KMS-11 (cell line): ENCODE data around the gene CTSK.
"Not testable (repeated sequence)": the region's sequence is repeated elsewhere in the genome, so short reads cannot be mapped to it uniquely, and the experiment has no call there.

Experiments used
- H2AFZ ChIP-seq: fragments of 200-600 bp; sonication (generic); 2 replicates; pipeline ENCODE4 v1.6.1; 2016; ENCODE audit warnings: antibody characterized with exemption, mixed run types, low read depth
- H3K27ac ChIP-seq: fragments of 200-600 bp; sonication (generic); 2 replicates; pipeline ENCODE4 v1.6.1; 2016; ENCODE audit warnings: mild to moderate bottlenecking, mixed run types
- H3K27me3 ChIP-seq: fragments of 200-600 bp; sonication (generic); 2 replicates; pipeline ENCODE4 v1.6.1; 2017; ENCODE audit warnings: mild to moderate bottlenecking, low read depth, mixed run types, moderate library complexity; ENCODE audit not compliant: insufficient read depth
- H3K36me3 ChIP-seq: fragments of 200-600 bp; sonication (generic); 2 replicates; pipeline ENCODE4 v1.6.1; 2017; ENCODE audit warnings: mild to moderate bottlenecking, mixed run types; ENCODE audit not compliant: insufficient read depth
- H3K4me1 ChIP-seq: fragments of 200-600 bp; sonication (generic); 2 replicates; pipeline ENCODE4 v1.6.1; 2016; ENCODE audit warnings: mild to moderate bottlenecking, low read depth, mixed run types; ENCODE audit not compliant: poor library complexity, severe bottlenecking
- H3K4me2 ChIP-seq: fragments of 200-600 bp; sonication (generic); 2 replicates; pipeline ENCODE4 v1.7.0; 2016; ENCODE audit warnings: mild to moderate bottlenecking, mixed run types
- H3K4me3 ChIP-seq: fragments of 200-600 bp; sonication (generic); IDR thresholded peaks from 2 replicates; pipeline ENCODE4 v1.6.1; 2017; ENCODE audit warnings: low read depth, low read length, mixed read lengths; ENCODE audit not compliant: insufficient read depth
- H3K79me2 ChIP-seq: fragments of 200-600 bp; sonication (generic); 2 replicates; pipeline ENCODE4 v1.6.1; 2016; ENCODE audit warnings: low read depth, mixed run types; ENCODE audit not compliant: insufficient read depth
- H3K9ac ChIP-seq: fragments of 200-600 bp; sonication (generic); 2 replicates; pipeline ENCODE4 v1.6.1; 2016; ENCODE audit warnings: mild to moderate bottlenecking, mixed run types
- H4K20me1 ChIP-seq: fragments of 200-600 bp; sonication (generic); 2 replicates; pipeline ENCODE4 v1.6.1; 2016; ENCODE audit warnings: mild to moderate bottlenecking, mixed run types; ENCODE audit not compliant: insufficient read depth
- CTCF ChIP-seq: fragments of 200-600 bp; sonication (generic); conservative IDR thresholded peaks from 2 replicates; pipeline ENCODE4 v1.6.1; 2017; ENCODE audit warnings: low read depth, mild to moderate bottlenecking, antibody characterized with exemption, low read length, moderate library complexity, mixed read lengths

The CTSK gene

GRCh38 chr1:150842964-150843363 is 34.9 kb upstream of the CTSK start:
- H3K4me3 ChIP-seq = no peak overlapping the region

GRCh38 chr1:150842343-150842742 is 34.3 kb upstream of the CTSK start:
- Histone ChIP-seq H2AFZ (no peak overlapping the region), H4K20me1 (no peaks in the 10 kb centered on the region), H3K27me3 (no peaks in the 10 kb centered on the region), H3K36me3 (no peaks in the 10 kb centered on the region), H3K4me1 (peaks cover 16% of the 10 kb centered on the region), H3K4me3 (no peak overlapping the region), H3K4me2 (no peak overlapping the region), H3K79me2 (no peaks in the 10 kb centered on the region), H3K27ac (no peak overlapping the region), H3K9ac (no peak overlapping the region)
- TF ChIP-seq CTCF = no peak

More at GRCh38 chr1:150842964-150843363, 34.9 kb upstream of the CTSK start:
- H3K79me2 ChIP-seq = no peaks in the 10 kb centered on the region
- H3K4me1 ChIP-seq = peaks cover 20% of the 10 kb centered on the region
- no peaks in the 10 kb centered on the region for H3K36me3 ChIP-seq
- no peak for TF ChIP-seq CTCF
- H3K27me3 ChIP-seq = no peaks in the 10 kb centered on the region
- no peak overlapping the region for H3K27ac ChIP-seq
- H2AFZ ChIP-seq = no peak overlapping the region
- no peak overlapping the region for H3K4me2 ChIP-seq
- H3K9ac ChIP-seq = no peak overlapping the region
- H4K20me1 ChIP-seq = no peaks in the 10 kb centered on the region

- Histone ChIP-seq H3K27ac (no peak overlapping the region), H3K9ac (no peak overlapping the region), H3K36me3 (no peaks in the 10 kb centered on the region), H3K27me3 (no peaks in the 10 kb centered on the region), H3K4me2 (no peak overlapping the region), H4K20me1 (no peaks in the 10 kb centered on the region), H3K79me2 (no peaks in the 10 kb centered on the region), H3K4me1 (peaks cover 9% of the 10 kb centered on the region), H2AFZ (no peak overlapping the region), H3K4me3 (no peak overlapping the region)
- TF ChIP-seq CTCF = no peak
These were observed 33.6 kb upstream of the CTSK start for GRCh38 chr1:150841626-150842025.

- not testable (repeated sequence) for H3K27ac ChIP-seq, H3K36me3 ChIP-seq, H4K20me1 ChIP-seq, H3K9ac ChIP-seq, H3K27me3 ChIP-seq, H3K4me3 ChIP-seq, H3K4me1 ChIP-seq, H3K79me2 ChIP-seq, H2AFZ ChIP-seq, H3K4me2 ChIP-seq
These were observed 32.8 kb upstream of the CTSK start for GRCh38 chr1:150840850-150841249.

GRCh38 chr1:150836129-150836773 is 28.2 kb upstream of the CTSK start:
- no peak overlapping the region for H2AFZ ChIP-seq
- no peak overlapping the region for H3K4me3 ChIP-seq
- no peaks in the 10 kb centered on the region for H3K4me1 ChIP-seq
- no peak for TF ChIP-seq CTCF
- H3K79me2 ChIP-seq = no peaks in the 10 kb centered on the region
- no peak overlapping the region for H3K27ac ChIP-seq
- peaks cover 5% of the 10 kb centered on the region; the same call in 1 of the 2 replicates for H3K36me3 ChIP-seq
- H3K9ac ChIP-seq = no peak overlapping the region
- no peaks in the 10 kb centered on the region for H4K20me1 ChIP-seq
- no peaks in the 10 kb centered on the region for H3K27me3 ChIP-seq
- no peak overlapping the region for H3K4me2 ChIP-seq

GRCh38 chr1:150833961-150834360 is 25.9 kb upstream of the CTSK start:
- H3K36me3 ChIP-seq = not testable (repeated sequence)

More at GRCh38 chr1:150833961-150834360, 25.9 kb upstream of the CTSK start:
- H3K27me3 ChIP-seq, H3K4me3 ChIP-seq, H3K79me2 ChIP-seq, H2AFZ ChIP-seq, H3K4me2 ChIP-seq, H3K27ac ChIP-seq, H4K20me1 ChIP-seq, H3K4me1 ChIP-seq, H3K9ac ChIP-seq: not testable (repeated sequence)
